Measurements from ENCODE around the gene TMEM168. TPM values are rescaled to one million over a fixed set of nuclear protein-coding genes. Genes with fewer than 3 reads are reported as not detected.
"Not testable (repeated sequence)": the region's sequence is repeated elsewhere in the genome, so short reads cannot be mapped to it uniquely, and the experiment has no call there.

TMEM168 gene, protein sequence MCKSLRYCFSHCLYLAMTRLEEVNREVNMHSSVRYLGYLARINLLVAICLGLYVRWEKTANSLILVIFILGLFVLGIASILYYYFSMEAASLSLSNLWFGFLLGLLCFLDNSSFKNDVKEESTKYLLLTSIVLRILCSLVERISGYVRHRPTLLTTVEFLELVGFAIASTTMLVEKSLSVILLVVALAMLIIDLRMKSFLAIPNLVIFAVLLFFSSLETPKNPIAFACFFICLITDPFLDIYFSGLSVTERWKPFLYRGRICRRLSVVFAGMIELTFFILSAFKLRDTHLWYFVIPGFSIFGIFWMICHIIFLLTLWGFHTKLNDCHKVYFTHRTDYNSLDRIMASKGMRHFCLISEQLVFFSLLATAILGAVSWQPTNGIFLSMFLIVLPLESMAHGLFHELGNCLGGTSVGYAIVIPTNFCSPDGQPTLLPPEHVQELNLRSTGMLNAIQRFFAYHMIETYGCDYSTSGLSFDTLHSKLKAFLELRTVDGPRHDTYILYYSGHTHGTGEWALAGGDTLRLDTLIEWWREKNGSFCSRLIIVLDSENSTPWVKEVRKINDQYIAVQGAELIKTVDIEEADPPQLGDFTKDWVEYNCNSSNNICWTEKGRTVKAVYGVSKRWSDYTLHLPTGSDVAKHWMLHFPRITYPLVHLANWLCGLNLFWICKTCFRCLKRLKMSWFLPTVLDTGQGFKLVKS
- 21.7 and 23.3 TPM in 2 replicates for total RNA-seq
- long read RNA-seq, full-length matches to known transcripts: 25 of 38 reads
- long read RNA-seq, partial matches to known transcripts: 2 of 38 reads
- long read RNA-seq, other reads (novel, unspliced or antisense): 11 of 38 reads

GRCh38 chr7:112789817-112790585 lies at the start of gene TMEM168:
Gene TMEM168, minus strand, starts transcription at chr7:112790393. Its CDS starts 5,568 bp downstream, at chr7:112784825.
- Mint-ChIP-seq H3K9me3 (peaks cover 8% of the 10 kb centered on the region), H3K4me3 (peak within 1 kb of the TSS; percentile 89), H3K27me3 (ENCODE audit: low read depth) (no peaks in the 10 kb centered on the region), H3K36me3 (ENCODE audit: low read depth) (peaks cover 17% of the 10 kb centered on the region), H3K27ac (ENCODE audit: unreplicated experiment) (peak within 1 kb of the TSS; percentile 96), H3K4me1 (peaks cover 35% of the 10 kb centered on the region)
- TF ChIP-seq, protein P1, sequence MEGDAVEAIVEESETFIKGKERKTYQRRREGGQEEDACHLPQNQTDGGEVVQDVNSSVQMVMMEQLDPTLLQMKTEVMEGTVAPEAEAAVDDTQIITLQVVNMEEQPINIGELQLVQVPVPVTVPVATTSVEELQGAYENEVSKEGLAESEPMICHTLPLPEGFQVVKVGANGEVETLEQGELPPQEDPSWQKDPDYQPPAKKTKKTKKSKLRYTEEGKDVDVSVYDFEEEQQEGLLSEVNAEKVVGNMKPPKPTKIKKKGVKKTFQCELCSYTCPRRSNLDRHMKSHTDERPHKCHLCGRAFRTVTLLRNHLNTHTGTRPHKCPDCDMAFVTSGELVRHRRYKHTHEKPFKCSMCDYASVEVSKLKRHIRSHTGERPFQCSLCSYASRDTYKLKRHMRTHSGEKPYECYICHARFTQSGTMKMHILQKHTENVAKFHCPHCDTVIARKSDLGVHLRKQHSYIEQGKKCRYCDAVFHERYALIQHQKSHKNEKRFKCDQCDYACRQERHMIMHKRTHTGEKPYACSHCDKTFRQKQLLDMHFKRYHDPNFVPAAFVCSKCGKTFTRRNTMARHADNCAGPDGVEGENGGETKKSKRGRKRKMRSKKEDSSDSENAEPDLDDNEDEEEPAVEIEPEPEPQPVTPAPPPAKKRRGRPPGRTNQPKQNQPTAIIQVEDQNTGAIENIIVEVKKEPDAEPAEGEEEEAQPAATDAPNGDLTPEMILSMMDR (conservative IDR thresholded peaks at IDR 0.05): no peak
- peak; percentile 67 for DNase-seq (ENCODE audit: low read depth, low spot score)

- H3K4me1 Mint-ChIP-seq; H3K27ac Mint-ChIP-seq (ENCODE audit: unreplicated experiment); H3K4me3 Mint-ChIP-seq; DNase-seq (ENCODE audit: low read depth, low spot score); H3K27me3 Mint-ChIP-seq (ENCODE audit: low read depth): not testable (repeated sequence)
- Mint-ChIP-seq H3K36me3 (ENCODE audit: low read depth) (peaks cover 35% of the 10 kb centered on the region), H3K9me3 (peaks cover 18% of the 10 kb centered on the region)
Observed at GRCh38 chr7:112835928-112836327, 45.7 kb upstream of the TMEM168 start.

DNA sequence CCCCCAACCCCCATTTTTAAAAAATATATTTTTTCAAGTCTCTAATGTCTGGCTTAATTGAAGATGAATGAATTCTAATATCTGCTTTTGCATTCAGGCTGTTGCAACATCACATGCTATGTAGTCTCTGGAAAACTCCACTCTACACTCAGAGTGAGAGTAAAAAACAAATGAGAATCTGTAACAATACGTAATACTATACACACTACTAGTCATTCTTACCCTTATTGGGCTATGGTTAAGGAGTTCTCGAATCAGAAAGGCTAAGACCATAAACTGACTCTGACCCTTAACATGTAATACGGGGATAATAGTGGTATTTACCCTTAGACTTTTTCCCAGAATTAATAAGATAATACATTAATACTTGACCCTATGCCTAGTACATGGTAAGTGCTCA lies 42.9 kb upstream of the TMEM168 start:
- no peak for DNase-seq (ENCODE audit: low read depth, low spot score)
- Mint-ChIP-seq H3K27me3 (ENCODE audit: low read depth) (no peaks in the 10 kb centered on the region), H3K4me3 (no peak overlapping the region), H3K36me3 (ENCODE audit: low read depth) (peaks cover 52% of the 10 kb centered on the region), H3K9me3 (peaks cover 30% of the 10 kb centered on the region), H3K27ac (ENCODE audit: unreplicated experiment) (no peak overlapping the region), H3K4me1 (no peaks in the 10 kb centered on the region)
- TF ChIP-seq, protein P1 (conservative IDR thresholded peaks at IDR 0.05): no peak

DNA sequence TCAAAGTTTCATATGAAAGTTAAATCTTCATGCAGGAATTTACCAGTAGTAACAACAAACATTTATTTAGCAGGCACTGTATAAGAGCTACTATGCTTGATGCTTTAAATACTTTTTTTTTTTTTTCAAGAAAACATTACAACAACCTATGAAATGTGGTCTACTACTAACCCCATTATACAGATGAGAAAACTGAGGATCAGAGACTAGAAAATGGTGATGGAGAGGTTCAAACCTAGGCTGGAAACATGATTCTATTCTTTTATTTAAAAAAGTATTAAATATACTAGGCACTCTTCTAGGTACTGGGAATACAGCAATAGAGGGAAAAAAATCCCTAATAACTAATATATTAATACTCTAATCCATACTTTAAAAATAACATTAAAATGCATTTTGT lies 40.6 kb upstream of the TMEM168 start:
- H3K4me3 Mint-ChIP-seq: no peak overlapping the region
- peaks cover 17% of the 10 kb centered on the region for H3K9me3 Mint-ChIP-seq
- no peak for DNase-seq (ENCODE audit: low read depth, low spot score)
- no peaks in the 10 kb centered on the region for H3K27me3 Mint-ChIP-seq (ENCODE audit: low read depth)
- TF ChIP-seq, protein P1 (conservative IDR thresholded peaks at IDR 0.05): no peak
- no peaks in the 10 kb centered on the region for H3K4me1 Mint-ChIP-seq
- peaks cover 44% of the 10 kb centered on the region for H3K36me3 Mint-ChIP-seq (ENCODE audit: low read depth)
- H3K27ac Mint-ChIP-seq (ENCODE audit: unreplicated experiment): no peak overlapping the region

GRCh38 chr7:112828696-112829095 lies 38.5 kb upstream of the TMEM168 start:
- Mint-ChIP-seq H3K27me3 (ENCODE audit: low read depth) (no peaks in the 10 kb centered on the region), H3K9me3 (peaks cover 21% of the 10 kb centered on the region), H3K4me1 (no peaks in the 10 kb centered on the region), H3K27ac (ENCODE audit: unreplicated experiment) (no peak overlapping the region), H3K4me3 (no peak overlapping the region), H3K36me3 (ENCODE audit: low read depth) (peaks cover 44% of the 10 kb centered on the region)
- no peak for DNase-seq (ENCODE audit: low read depth, low spot score)
- TF ChIP-seq, protein P1 (conservative IDR thresholded peaks at IDR 0.05): no peak

Measured in neural crest cell (in vitro differentiated cells).